Measurements from ENCODE around the gene TM9SF2.

DNA sequence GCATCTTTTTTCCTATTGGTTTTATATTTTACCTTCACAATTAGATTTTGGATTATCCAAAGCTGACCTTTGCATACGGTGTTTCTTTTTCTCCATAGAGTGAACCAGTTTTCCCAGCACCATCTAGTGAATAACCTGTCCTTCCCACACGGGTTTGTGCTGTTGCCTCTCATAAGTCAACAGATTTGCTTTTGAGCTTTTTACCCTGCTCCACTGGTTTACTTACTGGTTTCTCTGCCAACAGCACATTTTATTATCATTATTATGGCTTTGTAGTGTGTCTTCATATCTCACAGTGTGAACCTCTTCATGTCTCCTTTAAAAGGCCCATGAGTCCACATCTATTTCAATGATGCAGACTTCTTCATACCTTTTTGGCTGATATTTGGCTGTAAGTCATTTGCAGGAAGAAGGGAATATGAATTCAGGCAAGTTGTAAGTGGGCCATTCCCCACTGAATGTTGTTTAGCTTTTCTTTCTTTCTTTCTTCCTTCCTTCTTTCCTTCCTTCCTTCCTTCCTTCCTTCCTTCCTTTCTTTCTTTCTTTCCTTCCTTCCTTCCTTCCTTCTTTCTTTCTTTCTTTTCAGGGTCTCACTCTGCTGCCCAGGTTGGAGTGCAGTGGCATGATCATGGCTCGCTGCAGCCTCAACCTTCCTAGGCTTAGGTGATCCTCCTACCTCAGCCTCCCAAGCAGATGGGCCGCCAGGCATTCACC is 86.8 kb downstream of the TM9SF2 start:
- TF ChIP-seq, protein P1, sequence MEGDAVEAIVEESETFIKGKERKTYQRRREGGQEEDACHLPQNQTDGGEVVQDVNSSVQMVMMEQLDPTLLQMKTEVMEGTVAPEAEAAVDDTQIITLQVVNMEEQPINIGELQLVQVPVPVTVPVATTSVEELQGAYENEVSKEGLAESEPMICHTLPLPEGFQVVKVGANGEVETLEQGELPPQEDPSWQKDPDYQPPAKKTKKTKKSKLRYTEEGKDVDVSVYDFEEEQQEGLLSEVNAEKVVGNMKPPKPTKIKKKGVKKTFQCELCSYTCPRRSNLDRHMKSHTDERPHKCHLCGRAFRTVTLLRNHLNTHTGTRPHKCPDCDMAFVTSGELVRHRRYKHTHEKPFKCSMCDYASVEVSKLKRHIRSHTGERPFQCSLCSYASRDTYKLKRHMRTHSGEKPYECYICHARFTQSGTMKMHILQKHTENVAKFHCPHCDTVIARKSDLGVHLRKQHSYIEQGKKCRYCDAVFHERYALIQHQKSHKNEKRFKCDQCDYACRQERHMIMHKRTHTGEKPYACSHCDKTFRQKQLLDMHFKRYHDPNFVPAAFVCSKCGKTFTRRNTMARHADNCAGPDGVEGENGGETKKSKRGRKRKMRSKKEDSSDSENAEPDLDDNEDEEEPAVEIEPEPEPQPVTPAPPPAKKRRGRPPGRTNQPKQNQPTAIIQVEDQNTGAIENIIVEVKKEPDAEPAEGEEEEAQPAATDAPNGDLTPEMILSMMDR (IDR thresholded peaks at IDR 0.05), result no peak
- TF ChIP-seq TEAD1 (CRISPR knock-in tag; IDR thresholded peaks at IDR 0.05) (no peak), FOXJ3 (CRISPR knock-in tag; IDR thresholded peaks at IDR 0.05; ENCODE audit: borderline replicate concordance) (no peak), RELA (CRISPR knock-in tag; IDR thresholded peaks at IDR 0.05; ENCODE audit: borderline replicate concordance) (no peak), ZBTB21 (CRISPR knock-in tag; IDR thresholded peaks at IDR 0.05; ENCODE audit: borderline replicate concordance) (no peak)

Data from WTC11 (cell line).